D341Med (cell line): ENCODE measurements around the gene MPDU1.

Experiments used
- DNase-seq: peaks from one replicate; pipeline ENCODE4 v3.0.0; 2012; ENCODE audit warnings: low spot score

Gene MPDU1

GRCh38 chr17:7560172-7561027 is 23.3 kb upstream of the MPDU1 start:
- DNase-seq, result no peak

DNA sequence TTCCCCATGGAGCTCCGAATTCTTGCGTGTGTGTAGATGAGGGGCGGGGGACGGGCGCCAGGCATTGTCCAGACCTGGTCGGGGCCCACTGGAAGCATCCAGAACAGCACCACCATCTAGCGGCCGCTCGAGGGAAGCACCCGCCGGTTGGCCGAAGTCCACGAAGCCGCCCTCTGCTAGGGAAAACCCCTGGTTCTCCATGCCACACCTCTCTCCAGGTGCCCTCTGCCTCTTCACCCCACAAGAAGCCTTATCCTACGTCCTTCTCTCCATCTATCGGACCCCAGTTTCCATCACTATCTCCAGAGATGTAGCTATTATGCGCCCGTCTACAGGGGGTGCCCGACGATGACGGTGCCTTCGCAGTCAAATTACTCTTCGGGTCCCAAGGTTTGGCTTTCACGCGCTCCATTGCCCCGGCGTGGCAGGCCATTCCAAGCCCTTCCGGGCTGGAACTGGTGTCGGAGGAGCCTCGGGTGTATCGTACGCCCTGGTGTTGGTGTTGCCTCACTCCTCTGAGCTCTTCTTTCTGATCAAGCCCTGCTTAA is 22.6 kb upstream of the MPDU1 start:
- DNase-seq, result peak; percentile 85

DNA sequence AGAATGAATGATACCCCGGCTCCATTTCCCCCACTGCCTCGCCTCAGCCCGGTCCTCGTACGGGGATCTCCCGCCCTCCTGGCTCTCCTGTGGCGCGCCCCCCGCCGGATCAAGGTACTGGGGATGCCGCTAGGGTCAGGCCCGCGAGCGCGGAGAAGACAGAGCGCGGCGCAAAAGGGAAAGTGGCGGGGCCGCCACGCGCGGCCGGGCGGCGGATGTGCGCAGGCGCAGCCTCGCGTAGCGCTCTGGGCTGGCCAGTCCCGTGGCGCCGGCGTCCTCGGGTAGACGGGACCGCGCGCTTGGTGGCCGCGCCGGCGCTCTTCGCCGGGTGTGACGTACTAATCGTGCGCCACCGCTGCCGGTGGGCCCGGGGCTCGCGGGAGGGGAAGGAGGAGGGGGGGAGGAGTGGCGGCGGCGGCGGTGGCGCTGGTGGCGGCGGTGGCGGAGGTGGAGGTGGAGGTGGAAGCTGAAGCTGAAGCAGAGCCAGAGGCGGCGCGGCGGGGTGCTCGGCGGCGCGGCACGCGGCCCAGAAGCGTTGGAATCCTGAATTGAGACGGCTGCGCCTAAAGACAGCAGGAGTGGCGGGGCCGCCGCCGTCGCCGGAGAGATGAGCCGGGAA is 22.0 kb upstream of the MPDU1 start, which contains the start of gene SENP3:
Gene SENP3 (plus strand): TSS at position 331 of the 619 bp plus-strand sequence. CDS start 1,158 bp downstream, outside the sequence.
- peak; percentile 96 for DNase-seq

DNA sequence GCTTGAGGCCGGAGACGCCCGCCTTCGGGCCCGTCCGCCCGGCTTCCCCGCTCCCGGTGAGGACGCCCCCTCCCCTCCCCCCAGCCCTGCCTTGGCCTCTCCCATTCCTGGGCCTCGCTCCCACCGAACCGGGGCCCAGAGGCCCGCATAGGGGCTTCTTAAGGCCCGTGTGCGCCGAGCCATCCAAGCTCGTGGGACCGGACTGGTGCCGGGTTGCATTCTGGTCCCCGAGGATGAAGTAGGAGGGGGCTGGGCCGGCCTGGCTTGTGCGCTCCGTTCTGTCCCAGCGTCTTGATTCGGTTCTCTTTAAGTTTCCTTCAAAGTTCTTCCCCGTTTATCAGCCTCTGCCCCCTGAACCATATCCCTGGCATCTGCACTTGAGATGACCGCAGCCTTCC is 21.4 kb upstream of the MPDU1 start:
- DNase-seq, result no peak

- no peak for DNase-seq
These were observed 20.4 kb upstream of the MPDU1 start for GRCh38 chr17:7563115-7563869.

- no peak for DNase-seq
These were observed 14.1 kb upstream of the MPDU1 start for GRCh38 chr17:7569571-7569970.

DNA sequence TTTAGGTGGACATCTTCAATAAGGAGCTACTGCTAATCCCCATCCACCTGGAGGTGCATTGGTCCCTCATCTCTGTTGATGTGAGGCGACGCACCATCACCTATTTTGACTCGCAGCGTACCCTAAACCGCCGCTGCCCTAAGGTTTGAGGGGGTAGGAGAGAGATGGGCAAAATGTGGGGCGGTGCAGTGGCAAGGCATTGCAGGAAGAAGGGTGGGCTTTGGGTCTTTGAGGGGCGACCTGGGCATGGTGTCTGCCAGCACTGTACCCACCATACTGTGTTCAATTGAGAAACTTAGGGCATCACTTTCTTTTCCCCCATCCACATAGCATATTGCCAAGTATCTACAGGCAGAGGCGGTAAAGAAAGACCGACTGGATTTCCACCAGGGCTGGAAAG is 13.3 kb upstream of the MPDU1 start:
- no peak for DNase-seq

GRCh38 chr17:7572338-7572587 is 11.4 kb upstream of the MPDU1 start:
- no peak for DNase-seq

GRCh38 chr17:7572588-7573323 is 10.9 kb upstream of the MPDU1 start:
- DNase-seq, result peak; percentile 93

DNA sequence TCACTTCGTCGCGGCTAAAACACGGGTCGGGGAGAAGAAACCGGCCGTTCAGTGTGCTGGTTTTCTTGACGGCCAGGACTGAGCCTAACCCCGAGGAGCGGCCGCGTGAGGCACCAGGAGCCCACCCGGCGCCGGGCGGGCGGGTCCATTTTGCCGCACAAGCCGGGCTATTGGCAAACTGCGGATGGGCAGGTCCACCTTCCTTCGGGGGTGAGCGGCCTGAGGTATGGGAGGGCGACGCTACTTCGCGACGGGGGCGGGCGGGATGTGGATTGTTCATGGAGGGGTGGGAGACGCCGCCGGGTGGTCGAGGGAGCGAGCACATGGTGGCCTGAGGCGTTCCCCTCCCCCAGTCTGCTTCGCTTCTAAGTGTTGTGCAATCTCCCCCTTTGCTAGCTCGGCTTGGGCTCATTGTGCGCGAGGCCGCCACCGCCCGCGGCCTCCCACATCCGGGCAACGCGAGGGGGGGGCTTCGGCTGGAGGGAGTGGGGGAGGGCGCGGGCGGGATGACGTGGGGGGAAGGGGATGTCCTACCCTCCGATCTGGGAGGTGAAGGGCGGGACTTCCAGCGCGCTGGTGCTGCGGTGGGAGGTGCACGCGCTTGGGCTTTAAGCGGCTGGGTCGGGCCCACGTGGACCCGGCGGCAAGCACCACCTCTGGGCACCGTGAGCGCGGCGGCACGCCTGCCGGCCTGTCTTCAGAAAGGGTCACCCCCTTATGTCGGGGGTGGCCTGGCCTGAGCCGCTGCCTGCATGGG is 10.2 kb upstream of the MPDU1 start:
- DNase-seq, result peak; percentile 80

DNA sequence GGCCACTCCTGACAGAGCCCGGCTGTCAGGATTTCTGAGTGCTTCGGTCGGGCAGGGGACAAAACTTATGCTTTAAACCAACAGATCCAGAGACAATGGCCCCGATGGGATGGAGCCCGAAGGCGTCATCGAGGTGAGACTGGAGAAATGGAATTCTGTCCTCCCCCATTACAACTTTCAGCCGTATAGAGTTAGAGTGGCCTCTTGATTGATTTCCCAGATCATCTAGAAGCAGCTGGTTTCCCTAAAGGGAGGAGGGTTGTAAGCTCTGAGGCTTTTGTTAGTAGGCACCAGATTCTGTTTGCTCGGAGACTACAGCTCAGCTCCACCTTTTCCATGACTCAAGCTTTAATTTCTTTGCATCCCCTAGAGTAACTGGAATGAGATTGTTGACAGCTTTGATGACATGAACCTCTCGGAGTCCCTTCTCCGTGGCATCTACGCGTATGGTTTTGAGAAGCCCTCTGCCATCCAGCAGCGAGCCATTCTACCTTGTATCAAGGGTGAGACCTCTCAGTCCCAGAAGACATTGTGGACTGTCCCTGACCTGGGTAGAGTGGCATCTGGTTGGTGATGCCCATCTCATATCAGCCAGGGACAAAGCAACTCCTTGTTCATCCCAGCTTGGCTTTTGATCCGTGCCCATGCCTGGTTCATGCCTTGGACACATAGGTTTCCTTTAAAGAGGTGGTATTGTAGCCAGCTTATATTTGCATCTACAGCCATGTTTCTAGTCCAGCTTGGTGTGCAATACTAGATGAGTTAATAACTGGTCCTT is 9.3 kb upstream of the MPDU1 start:
- DNase-seq, result no peak

DNA sequence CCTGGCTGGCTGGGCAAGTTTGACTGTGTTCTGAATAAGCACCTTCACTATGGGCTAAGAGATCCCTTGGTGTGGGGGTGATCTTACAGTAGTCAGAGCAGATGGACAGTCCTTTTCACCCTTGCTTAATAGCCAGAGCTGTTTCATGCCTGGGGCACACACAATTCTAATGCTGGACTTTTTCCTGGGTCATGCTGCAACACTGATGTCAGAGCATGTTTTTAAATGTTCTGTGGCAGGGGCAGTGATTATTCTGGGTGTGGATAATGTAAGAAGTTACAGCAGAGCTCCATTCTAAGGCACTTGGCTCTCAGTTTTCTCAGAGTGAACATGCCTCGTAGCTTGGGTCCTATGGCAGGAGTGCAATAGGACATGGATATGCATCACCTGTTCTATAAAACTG is 8.2 kb upstream of the MPDU1 start:
- DNase-seq, result no peak

- no peak for DNase-seq
These were observed 7.7 kb upstream of the MPDU1 start for GRCh38 chr17:7575959-7576358.

GRCh38 chr17:7576432-7576937 is 7.2 kb upstream of the MPDU1 start:
- no peak for DNase-seq

GRCh38 chr17:7577327-7578199 is 6.1 kb upstream of the MPDU1 start:
- DNase-seq, result no peak

DNA sequence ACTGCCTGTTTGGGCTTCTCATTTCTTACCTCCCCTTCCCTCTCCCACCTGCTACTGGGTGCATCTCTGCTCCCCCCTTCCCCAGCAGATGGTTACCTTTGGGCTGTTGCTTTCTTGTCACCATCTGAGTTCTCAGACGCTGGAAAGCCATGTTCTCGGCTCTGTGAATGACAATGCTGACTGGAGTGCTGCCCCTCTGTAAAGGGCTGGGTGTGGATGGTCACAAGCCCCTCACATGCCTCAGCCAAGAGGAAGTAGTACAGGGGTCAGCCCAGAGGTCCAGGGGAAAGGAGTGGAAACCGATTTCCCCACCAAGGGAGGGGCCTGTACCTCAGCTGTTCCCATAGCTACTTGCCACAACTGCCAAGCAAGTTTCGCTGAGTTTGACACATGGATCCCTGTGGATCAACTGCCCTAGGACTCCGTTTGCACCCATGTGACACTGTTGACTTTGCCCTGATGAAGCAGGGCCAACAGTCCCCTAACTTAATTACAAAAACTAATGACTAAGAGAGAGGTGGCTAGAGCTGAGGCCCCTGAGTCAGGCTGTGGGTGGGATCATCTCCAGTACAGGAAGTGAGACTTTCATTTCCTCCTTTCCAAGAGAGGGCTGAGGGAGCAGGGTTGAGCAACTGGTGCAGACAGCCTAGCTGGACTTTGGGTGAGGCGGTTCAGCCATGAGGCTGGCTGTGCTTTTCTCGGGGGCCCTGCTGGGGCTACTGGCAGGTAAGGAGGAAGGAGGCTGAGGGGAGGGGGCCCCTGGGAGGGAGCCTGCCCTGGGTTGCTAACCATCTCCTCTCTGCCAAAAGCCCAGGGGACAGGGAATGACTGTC is 4.4 kb upstream of the MPDU1 start, which contains the start of gene CD68:
Gene CD68 (plus strand): TSS at position 638 of the 833 bp plus-strand sequence. CDS start 40 bp downstream, at position 678.
- no peak for DNase-seq

DNA sequence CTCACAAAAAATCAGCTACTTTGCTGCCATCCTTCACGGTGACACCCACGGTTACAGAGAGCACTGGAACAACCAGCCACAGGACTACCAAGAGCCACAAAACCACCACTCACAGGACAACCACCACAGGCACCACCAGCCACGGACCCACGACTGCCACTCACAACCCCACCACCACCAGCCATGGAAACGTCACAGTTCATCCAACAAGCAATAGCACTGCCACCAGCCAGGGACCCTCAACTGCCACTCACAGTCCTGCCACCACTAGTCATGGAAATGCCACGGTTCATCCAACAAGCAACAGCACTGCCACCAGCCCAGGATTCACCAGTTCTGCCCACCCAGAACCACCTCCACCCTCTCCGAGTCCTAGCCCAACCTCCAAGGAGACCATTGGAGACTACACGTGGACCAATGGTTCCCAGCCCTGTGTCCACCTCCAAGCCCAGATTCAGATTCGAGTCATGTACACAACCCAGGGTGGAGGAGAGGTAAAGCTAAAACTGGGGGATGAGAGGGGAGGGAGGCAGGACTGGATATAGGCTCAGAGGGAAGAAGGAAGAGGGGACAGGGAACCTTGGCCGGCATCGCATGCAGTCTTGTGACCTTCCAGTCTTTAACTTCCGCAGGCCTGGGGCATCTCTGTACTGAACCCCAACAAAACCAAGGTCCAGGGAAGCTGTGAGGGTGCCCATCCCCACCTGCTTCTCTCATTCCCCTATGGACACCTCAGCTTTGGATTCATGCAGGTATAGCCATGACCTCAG is 3.6 kb upstream of the MPDU1 start:
- DNase-seq, result no peak
